Measurements from ENCODE around the gene HSPB9.

Gene HSPB9

DNA sequence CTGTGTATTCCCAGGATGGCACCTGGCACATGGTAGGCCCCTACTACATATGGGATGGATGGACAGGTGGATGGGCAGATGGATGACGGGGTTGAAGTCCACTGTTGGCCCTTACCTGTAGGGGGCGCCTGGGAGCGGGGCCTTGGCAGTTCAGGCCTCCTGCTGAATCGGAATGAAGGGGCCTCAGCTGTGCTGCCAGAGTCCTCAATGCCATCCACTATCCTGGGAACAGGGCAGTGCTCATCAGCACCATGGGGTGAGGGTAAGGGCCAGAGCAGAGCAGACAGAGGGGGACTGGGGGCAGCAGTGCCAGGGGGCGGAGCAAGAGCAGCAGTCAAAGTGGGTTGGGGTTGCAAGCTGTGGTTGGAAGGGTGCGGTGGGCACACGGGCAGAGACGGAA lies 40.5 kb downstream of the HSPB9 start:
- Mint-ChIP-seq H3K27ac (peak overlapping the region; percentile 43), H3K27me3 (ENCODE audit: low read depth) (no peaks in the 10 kb centered on the region)
- DNase-seq (ENCODE audit: low spot score): peak; percentile 33

DNA sequence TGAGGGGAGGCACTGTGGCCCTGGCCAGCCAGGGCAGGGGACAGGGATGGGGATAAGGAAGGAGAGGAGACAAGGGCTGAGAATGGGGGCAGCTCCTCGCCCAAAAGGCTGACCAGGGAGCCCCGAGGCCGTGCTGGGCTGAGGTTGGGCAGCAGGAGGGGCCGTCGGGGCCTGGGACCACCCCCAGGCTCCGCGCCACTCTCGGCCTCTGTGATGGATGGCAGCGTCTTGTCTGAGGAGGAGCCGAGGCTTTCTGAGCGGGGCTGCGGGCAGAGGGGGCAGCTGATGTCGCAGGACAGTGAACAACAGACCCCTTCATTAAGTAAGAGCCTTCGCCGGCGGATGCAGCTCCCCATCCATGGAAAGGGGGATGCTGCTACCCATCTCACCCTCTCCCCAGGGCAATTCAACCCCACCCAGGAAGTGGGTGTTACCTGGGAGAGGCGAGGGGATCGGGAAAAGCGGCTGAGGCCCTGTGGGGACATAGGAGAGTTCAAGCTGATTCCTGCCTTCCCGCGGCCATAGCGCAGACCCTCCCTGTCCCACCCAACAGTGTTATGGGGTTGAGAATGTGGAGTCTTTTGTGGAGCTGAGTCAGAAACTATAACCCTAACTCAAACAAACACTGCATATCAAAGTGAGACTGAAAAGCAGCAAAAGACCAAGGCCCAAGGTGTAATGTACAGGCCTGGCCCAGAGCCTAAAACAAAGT lies 41.2 kb downstream of the HSPB9 start:
- peaks cover 1% of the 10 kb centered on the region for H3K4me1 Mint-ChIP-seq (ENCODE audit: low read depth)
- H3K9me3 Mint-ChIP-seq: no peaks in the 10 kb centered on the region
- no peak overlapping the region for H3K4me3 Mint-ChIP-seq
- H3K27ac Mint-ChIP-seq: no peak overlapping the region
- H3K36me3 Mint-ChIP-seq (ENCODE audit: low read depth): no peaks in the 10 kb centered on the region
- no peaks in the 10 kb centered on the region for H3K27me3 Mint-ChIP-seq (ENCODE audit: low read depth)
- no peak for DNase-seq (ENCODE audit: low spot score)

More for the DNA sequence above, 40.5 kb downstream of the HSPB9 start:
- peaks cover 1% of the 10 kb centered on the region for H3K4me1 Mint-ChIP-seq (ENCODE audit: low read depth)
- no peaks in the 10 kb centered on the region for H3K36me3 Mint-ChIP-seq (ENCODE audit: low read depth)
- H3K9me3 Mint-ChIP-seq: no peaks in the 10 kb centered on the region
- H3K4me3 Mint-ChIP-seq: no peak overlapping the region

DNA sequence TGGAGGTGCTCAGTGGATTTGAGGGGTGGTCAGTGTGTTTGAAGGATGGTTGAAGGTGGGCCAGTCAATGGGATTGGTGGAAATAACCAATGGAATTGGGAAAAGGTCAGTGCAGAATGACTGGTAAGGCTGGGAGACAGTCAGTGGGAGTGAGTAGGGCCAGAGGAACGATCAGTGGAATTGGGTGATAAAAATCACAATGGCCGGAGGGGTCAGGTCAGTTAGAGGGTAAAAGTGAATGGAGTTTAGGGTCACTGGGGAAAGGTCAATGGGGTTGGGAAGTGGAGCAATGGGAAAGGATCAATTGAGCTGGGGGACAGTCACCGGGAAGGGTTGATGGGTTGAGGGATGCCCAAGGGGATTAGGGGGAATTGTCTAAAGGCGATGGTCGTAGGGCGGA lies 43.1 kb downstream of the HSPB9 start:
- H3K27ac Mint-ChIP-seq: no peak overlapping the region
- H3K4me3 Mint-ChIP-seq: no peak overlapping the region
- no peaks in the 10 kb centered on the region for H3K36me3 Mint-ChIP-seq (ENCODE audit: low read depth)
- peaks cover 1% of the 10 kb centered on the region for H3K4me1 Mint-ChIP-seq (ENCODE audit: low read depth)
- H3K27me3 Mint-ChIP-seq (ENCODE audit: low read depth): no peaks in the 10 kb centered on the region
- H3K9me3 Mint-ChIP-seq: no peaks in the 10 kb centered on the region
- no peak for DNase-seq (ENCODE audit: low spot score)

DNA sequence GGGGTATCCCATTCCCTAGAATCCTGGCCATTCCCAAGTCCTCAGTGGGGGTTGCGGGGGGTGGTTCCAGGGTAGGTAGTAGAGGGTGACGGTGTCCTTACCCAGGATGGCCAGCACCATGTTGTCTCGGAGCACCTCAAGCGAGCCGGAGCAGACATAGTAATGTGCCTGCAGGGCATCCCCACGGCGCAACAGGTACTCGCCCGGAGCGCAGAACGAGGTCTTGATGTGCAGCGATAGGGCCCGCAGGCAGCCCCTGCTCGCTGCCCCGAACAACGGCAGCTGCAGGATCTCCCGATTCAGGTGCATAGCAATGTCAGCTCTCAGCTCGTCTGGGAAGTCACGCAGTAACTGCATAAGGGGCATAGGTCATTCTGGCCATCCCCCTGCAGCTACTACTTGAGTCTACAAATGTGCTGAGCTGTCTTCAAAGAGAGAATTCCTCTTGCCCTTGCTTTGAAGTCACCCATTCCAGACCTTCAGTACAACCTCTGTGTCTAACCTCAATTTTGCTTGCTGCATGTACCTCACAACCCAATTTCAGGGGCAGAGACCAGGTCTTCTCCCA lies 43.7 kb downstream of the HSPB9 start:
- no peaks in the 10 kb centered on the region for H3K9me3 Mint-ChIP-seq
- no peak overlapping the region for H3K27ac Mint-ChIP-seq
- H3K27me3 Mint-ChIP-seq (ENCODE audit: low read depth): no peaks in the 10 kb centered on the region
- no peak for DNase-seq (ENCODE audit: low spot score)
- H3K36me3 Mint-ChIP-seq (ENCODE audit: low read depth): no peaks in the 10 kb centered on the region
- H3K4me3 Mint-ChIP-seq: no peak overlapping the region
- peaks cover 1% of the 10 kb centered on the region for H3K4me1 Mint-ChIP-seq (ENCODE audit: low read depth)

DNA sequence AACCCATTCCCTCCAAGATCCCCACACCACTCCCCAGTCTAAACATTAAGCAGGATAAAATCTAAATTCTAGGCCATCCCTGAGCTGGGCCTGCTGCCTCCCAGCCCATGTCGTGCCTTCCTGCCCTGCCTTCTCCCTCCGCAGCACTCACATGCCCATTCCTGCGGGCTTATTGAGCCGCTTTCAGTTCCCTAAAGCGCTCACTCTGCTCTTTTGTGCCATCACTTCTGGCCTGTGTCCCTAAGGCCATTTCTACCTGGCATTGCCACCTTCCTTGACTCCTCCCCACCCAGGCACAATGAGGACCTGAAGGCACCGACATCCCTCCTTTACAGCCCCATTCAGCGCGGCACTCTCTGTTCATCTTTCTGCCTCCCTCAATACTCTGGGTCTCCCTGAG lies 45.2 kb downstream of the HSPB9 start:
- Mint-ChIP-seq H3K27ac (no peak overlapping the region), H3K4me1 (ENCODE audit: low read depth) (peaks cover 1% of the 10 kb centered on the region), H3K9me3 (no peaks in the 10 kb centered on the region), H3K4me3 (no peak overlapping the region), H3K27me3 (ENCODE audit: low read depth) (no peaks in the 10 kb centered on the region), H3K36me3 (ENCODE audit: low read depth) (no peaks in the 10 kb centered on the region)
- no peak for DNase-seq (ENCODE audit: low spot score)

DNA sequence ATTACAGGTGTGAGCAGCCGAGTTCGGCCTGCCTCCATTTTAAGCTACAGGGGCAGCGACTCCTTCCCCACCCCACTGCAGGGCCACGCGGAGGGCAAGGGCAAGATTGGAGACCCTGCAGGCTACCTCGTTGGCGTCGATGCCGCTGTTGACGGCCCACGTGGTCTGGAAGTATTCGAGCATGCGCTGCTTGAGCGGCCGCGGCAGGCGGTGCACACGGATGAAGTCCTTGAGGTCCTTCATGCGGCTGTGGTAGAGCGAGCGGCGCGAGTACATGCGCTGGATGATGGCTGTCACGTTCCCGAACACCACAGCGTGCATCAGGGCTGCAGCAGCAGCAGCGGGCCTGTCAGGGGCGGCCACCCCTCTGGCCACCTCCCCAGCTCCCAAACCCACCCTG lies 46.7 kb downstream of the HSPB9 start:
- Mint-ChIP-seq H3K4me1 (ENCODE audit: low read depth) (peaks cover under 1% of the 10 kb centered on the region), H3K27ac (no peak overlapping the region), H3K4me3 (no peak overlapping the region), H3K9me3 (no peaks in the 10 kb centered on the region), H3K36me3 (ENCODE audit: low read depth) (no peaks in the 10 kb centered on the region), H3K27me3 (ENCODE audit: low read depth) (no peaks in the 10 kb centered on the region)
- no peak for DNase-seq (ENCODE audit: low spot score)

DNA sequence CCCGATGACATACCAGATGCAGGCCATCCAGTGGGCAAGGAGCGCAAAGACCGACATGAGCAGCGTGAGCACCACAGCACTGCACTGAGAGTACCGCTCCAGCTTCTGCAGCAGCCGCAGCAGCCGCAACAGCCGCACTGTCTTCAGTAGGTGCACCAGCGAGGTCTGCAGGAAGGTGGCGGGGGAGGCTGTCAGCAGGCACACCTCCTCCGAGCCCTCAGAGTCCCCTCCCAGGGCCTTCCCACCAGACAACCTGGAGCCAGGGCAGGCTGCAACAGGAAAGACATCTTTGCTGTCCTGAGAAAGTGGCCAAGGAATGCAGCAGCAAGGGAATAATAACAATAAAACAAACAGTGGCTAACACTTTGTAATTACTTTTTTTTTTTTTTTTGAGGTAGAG lies 49.2 kb downstream of the HSPB9 start:
- H3K4me1 Mint-ChIP-seq (ENCODE audit: low read depth): peaks cover 3% of the 10 kb centered on the region
- H3K36me3 Mint-ChIP-seq (ENCODE audit: low read depth): no peaks in the 10 kb centered on the region
- no peaks in the 10 kb centered on the region for H3K9me3 Mint-ChIP-seq
- DNase-seq (ENCODE audit: low spot score): no peak
- H3K4me3 Mint-ChIP-seq: no peak overlapping the region
- no peak overlapping the region for H3K27ac Mint-ChIP-seq
- H3K27me3 Mint-ChIP-seq (ENCODE audit: low read depth): peaks cover 2% of the 10 kb centered on the region

Data from T-helper 2 cell treated with Interferon-gamma antibody and Interleukin-4, amounts not matched to agents 5 μg/mL and 100 μg/mL, for 36 hours (primary cell).